OCI-LY7 (cell line): ENCODE measurements around the gene ASB18.

Source experiments
- CTCF ChIP-seq: fragments of 200-600 bp; sonication (generic); conservative IDR thresholded peaks from 2 replicates; pipeline ENCODE4 v1.5.1; 2014; ENCODE audit warnings: mild to moderate bottlenecking, antibody characterized with exemption, low read length, moderate library complexity, mixed read lengths
- EZH2phosphoT487 ChIP-seq: fragments of 200-600 bp; sonication (generic); IDR thresholded peaks from 2 replicates; pipeline ENCODE4 v1.6.1; 2018; ENCODE audit warnings: low read depth, borderline replicate concordance, mild to moderate bottlenecking, mixed run types, antibody characterized with exemption, low read length, moderate library complexity, mixed read lengths

- no peak for TF ChIP-seq CTCF
- no peak for TF ChIP-seq EZH2phosphoT487
Measured at GRCh38 chr2:236242057-236242495, 22.1 kb downstream of the ASB18 start.
